T47D (cell line): ENCODE measurements around the gene AKNAD1.

ENCODE experiments used
- DNase-seq, 2 experiments: peaks; one replicate each; pipeline versions ENCODE4 v3.0.0 to v3.0.0-alpha.2; 2011 to 2012; ENCODE audit warnings: low read depth in 1 of 2, low spot score in 1 of 2
- JUND ChIP-seq: IDR thresholded peaks from 2 replicates; pipeline ENCODE4 v1.6.1; 2012; ENCODE audit warnings: low read depth
- in situ Hi-C: cut with HindIII; loops from 2 replicates; pipeline ENCODE4 v1.10.0; 2016; ENCODE audit warnings: low sequenced_read_pairs, low pct_unique_long_range_greater_than_20kb

AKNAD1 gene

DNA sequence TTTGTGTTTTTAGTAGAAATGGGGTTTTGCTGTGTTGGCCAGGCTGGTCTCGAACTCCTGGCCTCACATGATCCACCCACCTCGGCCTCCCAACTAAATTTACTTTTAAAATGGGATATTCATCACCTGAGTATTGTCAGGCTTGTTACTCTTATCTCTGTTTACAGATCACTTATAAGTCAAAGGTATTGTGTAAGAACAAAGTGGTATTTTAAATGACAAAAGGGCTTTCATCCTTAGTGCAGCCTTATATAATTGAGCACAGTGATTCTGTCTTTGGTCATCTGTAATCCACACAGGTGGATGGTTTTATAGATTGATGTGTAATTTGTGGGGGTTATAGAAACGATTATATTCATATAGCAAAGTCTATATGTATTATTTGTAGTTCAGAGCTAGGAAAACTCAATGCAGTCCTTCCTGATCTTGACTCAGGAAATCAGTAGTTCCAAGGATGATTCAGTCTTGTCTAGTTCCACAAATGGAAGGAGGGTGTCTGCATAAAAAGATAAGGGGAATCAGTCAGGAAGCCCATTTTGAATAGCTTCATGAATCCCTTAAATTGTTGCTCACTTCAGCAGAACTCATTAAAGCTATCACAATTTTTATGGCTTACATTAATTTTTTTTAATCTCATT is 75.8 kb downstream of the AKNAD1 start:
- no peak for TF ChIP-seq JUND
- in situ Hi-C loops: no loop called here

DNA sequence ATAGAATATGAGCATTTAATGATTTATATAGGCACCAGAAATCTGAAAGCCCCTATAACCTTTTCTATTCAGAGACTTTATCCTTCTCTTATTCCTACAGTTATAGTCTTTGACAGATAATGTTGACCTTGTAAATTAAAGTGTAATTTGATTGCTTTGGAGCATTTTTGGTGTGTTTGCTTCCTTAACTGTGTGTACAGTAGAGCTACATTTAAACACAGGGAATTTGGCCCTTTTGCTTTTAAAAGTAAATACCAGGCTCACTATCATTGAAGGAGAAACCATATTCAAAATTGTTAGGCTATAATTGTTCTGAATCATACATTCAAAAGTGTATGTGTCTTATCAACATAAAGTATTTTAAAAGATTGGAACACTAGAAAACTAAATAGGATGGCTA is 77.4 kb downstream of the AKNAD1 start:
- DNase-seq: no peak
- in situ Hi-C loops: no loop called here
- TF ChIP-seq JUND: no peak

More for the DNA sequence above, 75.8 kb downstream of the AKNAD1 start:
- DNase-seq: no peak

DNA sequence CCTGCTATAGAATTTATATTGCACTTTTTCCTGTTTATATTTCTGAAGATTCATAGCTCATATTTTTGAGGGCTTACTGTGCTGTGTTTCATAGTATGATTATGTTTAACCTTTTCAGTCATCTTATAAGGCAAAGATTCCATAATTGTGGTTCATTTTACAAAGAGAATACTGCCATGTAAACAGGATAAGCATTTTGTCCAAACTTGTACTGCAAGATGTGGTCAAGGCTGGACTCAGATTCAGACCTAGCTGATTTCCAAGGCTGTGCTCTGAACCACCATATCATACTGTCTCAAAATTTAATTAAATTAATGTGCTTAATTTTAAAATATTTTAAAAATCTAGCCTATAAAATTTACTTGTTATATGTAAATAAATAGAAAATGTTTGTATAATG is 79.1 kb downstream of the AKNAD1 start:
- DNase-seq: no peak
- no peak for TF ChIP-seq JUND
- in situ Hi-C loops: no loop called here

DNA sequence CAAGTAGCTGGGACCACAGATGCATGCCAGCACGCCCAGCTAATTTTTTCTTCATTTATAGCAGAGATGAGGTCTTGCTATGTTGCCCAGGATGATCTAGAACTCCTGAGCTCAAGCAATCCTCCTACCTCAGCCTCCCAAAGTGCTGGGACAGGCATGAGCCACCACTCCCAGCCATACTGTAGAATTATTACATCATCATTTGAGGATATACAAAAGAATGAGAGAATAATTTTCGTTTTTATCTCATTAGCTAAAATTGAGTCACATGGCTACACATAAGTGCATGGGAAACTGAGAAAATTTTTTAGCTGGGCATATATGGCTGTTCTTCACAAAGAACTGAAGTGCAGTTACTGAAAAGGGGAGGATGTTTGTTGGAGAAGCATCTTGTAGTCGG is 89.2 kb downstream of the AKNAD1 start:
- TF ChIP-seq JUND: no peak
- DNase-seq: no peak
- in situ Hi-C loops: no loop called here

DNA sequence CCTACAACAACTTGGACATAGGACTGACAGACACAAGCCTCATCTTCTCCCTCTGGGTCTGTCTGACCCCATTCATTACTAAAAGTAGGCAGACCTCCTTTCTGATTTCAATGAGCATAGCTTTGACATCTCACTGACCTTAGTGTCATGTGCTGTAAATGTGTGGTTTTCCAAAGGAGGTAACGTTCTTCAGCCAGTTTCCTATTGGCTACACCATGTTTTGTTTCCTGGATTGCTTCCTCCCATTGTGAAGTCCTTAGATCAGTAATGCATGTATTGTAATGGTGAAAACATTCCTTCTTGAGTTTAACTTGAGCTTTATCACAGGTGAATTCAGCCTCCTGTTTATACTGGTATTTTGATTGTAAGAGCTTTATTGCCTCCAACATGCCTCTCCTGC is 89.8 kb downstream of the AKNAD1 start:
- in situ Hi-C loops: no loop called here
- TF ChIP-seq JUND: no peak

More for the DNA sequence above, 89.8 kb downstream of the AKNAD1 start:
- no peak for DNase-seq
